Gastroesophageal sphincter (tissue), 3 donors: ENCODE measurements around the gene ADAMTS14.

Experiments used
- EP300 ChIP-seq: sonication (generic); formaldehyde crosslinking; IDR thresholded peaks from one replicate; pipeline ENCODE4 v1.6.1; 2017; ENCODE audit warnings: antibody characterized with exemption, mild to moderate bottlenecking
- POLR2A ChIP-seq, 2 donors: fragments of 450-650 bp; IDR thresholded peaks; one replicate each; pipeline ENCODE4 v1.6.1; 2017; ENCODE audit warnings: antibody characterized with exemption in 2 of 2, mild to moderate bottlenecking in 2 of 2, moderate library complexity in 1 of 2
- POLR2AphosphoS5 ChIP-seq: sonication (generic); formaldehyde crosslinking; IDR thresholded peaks from one replicate; pipeline ENCODE4 v1.6.1; 2017; ENCODE audit warnings: antibody characterized with exemption
- TF ChIP-seq, protein P1 (sequence below), 4 experiments: fragments of 200-600 bp in 2 of 4; fragments of 450-650 bp in 2 of 4; sonication (generic) in 1 of 4; IDR thresholded peaks; one replicate each; pipeline ENCODE4 v1.5.1; 2017 to 2019; ENCODE audit warnings: antibody characterized with exemption in 4 of 4, mild to moderate bottlenecking in 2 of 4, moderate library complexity in 2 of 4

DNA sequence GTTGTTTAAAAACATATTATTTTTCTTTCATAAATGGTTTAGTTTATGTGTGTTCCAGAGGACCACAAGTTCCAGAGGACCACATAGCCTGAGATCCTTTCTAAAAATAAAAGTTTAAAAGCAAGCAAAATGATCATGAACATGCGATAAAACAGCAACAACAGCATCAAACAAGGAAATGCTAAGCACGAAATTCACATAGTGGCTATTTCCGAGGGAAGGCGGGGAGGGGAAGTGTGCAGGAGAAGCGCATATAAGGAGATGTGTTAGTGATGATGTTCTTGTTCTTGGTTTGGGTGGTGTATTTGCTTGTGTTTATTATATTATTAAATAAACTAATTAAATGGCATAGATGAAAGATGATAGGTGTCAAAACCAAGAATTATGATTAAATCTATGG lies 111.7 kb downstream of the ADAMTS14 start:
- TF ChIP-seq POLR2AphosphoS5 (no peak), POLR2A (IDR thresholded peaks at IDR 0.05) (no peak), EP300 (no peak)
- TF ChIP-seq, protein P1, sequence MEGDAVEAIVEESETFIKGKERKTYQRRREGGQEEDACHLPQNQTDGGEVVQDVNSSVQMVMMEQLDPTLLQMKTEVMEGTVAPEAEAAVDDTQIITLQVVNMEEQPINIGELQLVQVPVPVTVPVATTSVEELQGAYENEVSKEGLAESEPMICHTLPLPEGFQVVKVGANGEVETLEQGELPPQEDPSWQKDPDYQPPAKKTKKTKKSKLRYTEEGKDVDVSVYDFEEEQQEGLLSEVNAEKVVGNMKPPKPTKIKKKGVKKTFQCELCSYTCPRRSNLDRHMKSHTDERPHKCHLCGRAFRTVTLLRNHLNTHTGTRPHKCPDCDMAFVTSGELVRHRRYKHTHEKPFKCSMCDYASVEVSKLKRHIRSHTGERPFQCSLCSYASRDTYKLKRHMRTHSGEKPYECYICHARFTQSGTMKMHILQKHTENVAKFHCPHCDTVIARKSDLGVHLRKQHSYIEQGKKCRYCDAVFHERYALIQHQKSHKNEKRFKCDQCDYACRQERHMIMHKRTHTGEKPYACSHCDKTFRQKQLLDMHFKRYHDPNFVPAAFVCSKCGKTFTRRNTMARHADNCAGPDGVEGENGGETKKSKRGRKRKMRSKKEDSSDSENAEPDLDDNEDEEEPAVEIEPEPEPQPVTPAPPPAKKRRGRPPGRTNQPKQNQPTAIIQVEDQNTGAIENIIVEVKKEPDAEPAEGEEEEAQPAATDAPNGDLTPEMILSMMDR (IDR thresholded peaks at IDR 0.05) = no peak
